LNCAP (cell line): ENCODE measurements around the gene ZNF750.

Experiments used
- TF ChIP-seq, protein P1 (sequence below): fragments of 450-650 bp; IDR thresholded peaks from 2 replicates; pipeline ENCODE4 v1.5.1; 2017; ENCODE audit warnings: mild to moderate bottlenecking

ZNF750 gene

DNA sequence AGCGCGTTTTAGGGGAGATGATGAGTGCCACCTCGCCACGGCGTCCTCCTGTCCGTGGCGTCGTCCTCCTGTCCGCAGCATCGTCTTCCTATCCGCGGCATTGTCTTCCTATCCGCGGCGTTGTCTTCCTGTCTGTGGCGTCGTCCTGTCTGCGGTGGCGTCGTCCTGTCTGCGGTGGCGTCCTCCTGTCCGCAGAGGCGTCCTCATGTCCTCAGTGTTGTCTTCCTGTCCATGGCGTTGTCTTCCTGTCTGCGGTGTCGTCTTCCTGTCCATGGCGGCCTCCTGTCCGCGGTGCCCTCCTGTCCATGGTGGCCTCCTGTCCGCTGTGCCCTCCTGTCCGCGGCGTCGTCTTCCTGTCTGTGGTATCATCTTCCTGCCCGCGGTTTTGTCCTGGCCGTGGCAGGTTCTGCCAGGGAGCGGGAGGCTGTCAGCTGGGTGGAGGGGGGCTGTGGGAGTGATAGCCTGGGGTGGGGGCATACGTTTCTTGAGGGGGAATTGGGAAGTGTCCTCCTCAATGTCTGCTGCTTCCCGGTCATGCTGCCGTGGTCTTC is 57.1 kb downstream of the ZNF750 start:
- TF ChIP-seq, protein P1, sequence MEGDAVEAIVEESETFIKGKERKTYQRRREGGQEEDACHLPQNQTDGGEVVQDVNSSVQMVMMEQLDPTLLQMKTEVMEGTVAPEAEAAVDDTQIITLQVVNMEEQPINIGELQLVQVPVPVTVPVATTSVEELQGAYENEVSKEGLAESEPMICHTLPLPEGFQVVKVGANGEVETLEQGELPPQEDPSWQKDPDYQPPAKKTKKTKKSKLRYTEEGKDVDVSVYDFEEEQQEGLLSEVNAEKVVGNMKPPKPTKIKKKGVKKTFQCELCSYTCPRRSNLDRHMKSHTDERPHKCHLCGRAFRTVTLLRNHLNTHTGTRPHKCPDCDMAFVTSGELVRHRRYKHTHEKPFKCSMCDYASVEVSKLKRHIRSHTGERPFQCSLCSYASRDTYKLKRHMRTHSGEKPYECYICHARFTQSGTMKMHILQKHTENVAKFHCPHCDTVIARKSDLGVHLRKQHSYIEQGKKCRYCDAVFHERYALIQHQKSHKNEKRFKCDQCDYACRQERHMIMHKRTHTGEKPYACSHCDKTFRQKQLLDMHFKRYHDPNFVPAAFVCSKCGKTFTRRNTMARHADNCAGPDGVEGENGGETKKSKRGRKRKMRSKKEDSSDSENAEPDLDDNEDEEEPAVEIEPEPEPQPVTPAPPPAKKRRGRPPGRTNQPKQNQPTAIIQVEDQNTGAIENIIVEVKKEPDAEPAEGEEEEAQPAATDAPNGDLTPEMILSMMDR = no peak

DNA sequence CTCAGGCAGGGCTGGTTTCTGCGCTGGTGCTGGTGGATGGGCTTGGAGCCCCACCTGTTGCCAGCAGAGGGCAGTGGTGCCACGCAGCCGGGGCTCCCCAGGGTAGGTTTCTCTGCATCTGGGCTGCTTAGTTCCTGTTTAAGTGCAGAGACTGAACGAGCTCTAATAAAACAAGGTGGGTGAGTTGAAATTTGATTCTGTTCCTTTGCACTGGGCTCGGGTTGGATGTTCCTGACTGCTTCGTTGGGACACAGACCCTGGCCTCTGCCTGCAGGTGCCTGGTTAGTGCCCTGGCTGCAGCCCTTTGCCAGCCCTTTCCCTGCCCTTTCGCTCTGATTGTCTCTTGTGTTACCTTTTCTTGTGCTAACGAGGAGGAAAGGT is 57.9 kb downstream of the ZNF750 start:
- TF ChIP-seq, protein P1 = peak; percentile 98

DNA sequence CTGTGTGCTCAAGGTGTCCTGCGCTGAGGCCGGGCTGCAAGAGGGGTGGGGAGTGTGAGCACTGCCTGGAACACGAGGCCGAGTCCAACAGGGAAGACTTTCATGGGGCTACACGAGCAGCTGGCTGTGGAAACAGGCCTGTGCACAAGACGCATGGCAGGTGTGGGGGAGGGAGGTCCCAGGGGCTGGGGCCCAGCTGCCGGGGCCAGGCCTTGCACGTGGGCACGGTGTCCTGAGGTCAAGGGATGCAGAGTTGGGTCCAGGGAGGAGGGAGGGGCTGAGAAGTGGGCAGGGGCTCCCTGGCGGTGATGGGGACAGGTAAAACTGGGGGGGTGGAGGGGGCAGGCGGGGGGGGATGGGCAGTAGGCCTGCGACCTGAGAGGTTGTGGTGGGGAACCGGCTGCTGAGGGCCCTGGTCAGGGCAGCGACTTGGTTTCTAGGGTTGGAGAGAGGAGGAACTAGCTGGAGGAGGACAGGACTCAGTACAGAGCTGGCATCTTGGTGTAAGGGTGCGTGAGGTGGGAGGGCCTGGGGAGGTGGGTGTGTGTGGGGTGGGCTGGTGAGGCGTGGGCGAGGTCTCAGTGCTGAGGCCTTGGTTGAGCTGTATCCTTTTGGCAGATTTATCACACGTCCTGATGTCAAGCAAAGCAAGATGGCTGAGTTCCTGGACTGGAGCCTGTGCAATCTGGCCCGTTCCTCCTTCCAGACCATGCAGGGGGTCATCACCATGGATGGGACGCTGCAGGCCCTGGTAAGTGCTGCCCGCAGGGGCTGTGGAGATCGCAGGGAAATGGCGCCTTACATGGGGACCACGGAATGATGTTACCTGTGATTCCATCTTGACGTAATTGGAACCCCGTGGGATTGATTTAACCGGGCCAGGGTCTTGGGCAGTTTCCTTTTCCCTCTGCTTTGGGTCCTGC is 58.6 kb downstream of the ZNF750 start:
- TF ChIP-seq, protein P1 = no peak

DNA sequence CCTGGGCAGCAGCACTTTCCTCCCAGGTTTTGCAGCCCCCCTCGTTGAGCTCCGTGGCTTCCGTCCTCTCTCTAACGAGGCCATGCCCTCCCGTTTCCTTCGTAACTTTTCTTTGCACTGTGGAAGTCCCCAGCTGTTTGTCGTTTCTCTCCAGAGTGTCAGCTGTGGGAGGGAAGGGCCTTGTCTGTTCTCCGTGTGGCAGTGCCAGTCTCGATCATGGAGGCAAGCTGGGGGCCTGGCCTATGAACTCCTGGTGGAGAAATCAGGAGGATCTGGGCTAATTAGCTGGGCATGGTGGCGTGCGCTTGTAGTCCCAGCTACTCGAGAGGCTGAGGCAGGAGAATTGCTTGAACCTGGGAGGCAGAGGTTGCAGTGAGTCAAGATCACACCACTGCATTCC is 59.6 kb downstream of the ZNF750 start:
- TF ChIP-seq, protein P1 = no peak

DNA sequence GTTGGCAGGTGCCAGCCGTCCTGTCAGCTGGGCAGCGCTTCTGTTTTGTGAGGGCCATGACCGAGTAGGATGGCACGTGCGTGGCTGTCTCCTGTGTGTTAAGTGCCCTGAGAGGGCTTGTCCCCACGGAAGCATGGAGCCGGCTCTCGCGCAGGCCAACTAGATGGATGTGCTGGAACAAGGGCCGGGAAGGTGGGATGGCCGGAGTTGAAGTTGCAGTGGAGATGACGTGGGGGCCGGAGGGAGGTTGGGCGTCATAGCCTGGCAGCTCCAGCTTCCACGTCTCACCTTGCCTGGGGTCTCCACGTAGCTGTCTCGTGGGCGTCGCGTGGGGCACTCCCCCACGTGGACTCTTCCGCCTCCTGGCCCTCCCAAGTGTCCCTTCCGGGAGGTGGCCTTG is 60.3 kb downstream of the ZNF750 start:
- TF ChIP-seq, protein P1 = no peak
